Suprapubic skin (tissue), 3 donors: ENCODE measurements around the gene RSRC1.

Experiments used
- EP300 ChIP-seq: sonication (generic); formaldehyde crosslinking; IDR thresholded peaks from one replicate; pipeline ENCODE4 v1.6.1; 2017; ENCODE audit warnings: antibody characterized with exemption
- POLR2A ChIP-seq, 2 donors: fragments of 450-650 bp; IDR thresholded peaks; one replicate each; pipeline ENCODE4 v1.6.1; 2017; ENCODE audit warnings: antibody characterized with exemption in 2 of 2, mild to moderate bottlenecking in 2 of 2, moderate library complexity in 2 of 2
- TF ChIP-seq, protein P1 (sequence below), 2 donors: fragments of 200-600 bp in 1 of 2; fragments of 450-650 bp in 1 of 2; sonication (generic) in 1 of 2; IDR thresholded peaks; one replicate each; pipeline ENCODE4 v1.5.1; 2016 to 2019; ENCODE audit warnings: antibody characterized with exemption in 2 of 2, mild to moderate bottlenecking in 1 of 2, moderate library complexity in 1 of 2

DNA sequence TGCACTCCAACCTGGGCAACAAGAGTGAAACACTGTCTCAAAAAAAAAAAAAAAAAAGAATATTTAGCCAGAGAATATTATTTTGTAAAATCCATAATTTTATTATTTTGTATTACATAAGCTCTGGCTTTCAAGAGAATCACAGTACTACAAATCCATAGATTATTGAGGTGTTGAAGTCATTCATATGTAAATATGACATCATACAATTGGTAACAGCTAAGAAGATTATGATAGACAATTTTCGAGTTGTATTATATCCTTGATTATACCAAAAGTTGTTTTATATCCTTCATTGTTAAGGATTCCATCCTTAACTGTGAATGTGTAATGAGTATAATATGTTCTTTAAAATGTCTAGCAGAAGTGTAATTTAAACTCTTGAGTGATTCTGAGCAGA is 464.8 kb downstream of the RSRC1 start:
- no peak for TF ChIP-seq POLR2A (IDR thresholded peaks at IDR 0.05)
- TF ChIP-seq, protein P1, sequence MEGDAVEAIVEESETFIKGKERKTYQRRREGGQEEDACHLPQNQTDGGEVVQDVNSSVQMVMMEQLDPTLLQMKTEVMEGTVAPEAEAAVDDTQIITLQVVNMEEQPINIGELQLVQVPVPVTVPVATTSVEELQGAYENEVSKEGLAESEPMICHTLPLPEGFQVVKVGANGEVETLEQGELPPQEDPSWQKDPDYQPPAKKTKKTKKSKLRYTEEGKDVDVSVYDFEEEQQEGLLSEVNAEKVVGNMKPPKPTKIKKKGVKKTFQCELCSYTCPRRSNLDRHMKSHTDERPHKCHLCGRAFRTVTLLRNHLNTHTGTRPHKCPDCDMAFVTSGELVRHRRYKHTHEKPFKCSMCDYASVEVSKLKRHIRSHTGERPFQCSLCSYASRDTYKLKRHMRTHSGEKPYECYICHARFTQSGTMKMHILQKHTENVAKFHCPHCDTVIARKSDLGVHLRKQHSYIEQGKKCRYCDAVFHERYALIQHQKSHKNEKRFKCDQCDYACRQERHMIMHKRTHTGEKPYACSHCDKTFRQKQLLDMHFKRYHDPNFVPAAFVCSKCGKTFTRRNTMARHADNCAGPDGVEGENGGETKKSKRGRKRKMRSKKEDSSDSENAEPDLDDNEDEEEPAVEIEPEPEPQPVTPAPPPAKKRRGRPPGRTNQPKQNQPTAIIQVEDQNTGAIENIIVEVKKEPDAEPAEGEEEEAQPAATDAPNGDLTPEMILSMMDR (IDR thresholded peaks at IDR 0.05) = no peak
- TF ChIP-seq EP300 = no peak
